Calu3 (cell line): ENCODE data around the gene SMIM23. TPM values are rescaled to one million over a fixed set of nuclear protein-coding genes. Genes with fewer than 3 reads are reported as not detected.

Source experiments
- BruUV-seq: library from RNA; stranded (reverse); fragments of 400-500 nt; replicated peaks from 2 replicates; lab custom pipeline; 2021; lab: Mats Ljungman, UMichigan
- CTCF ChIA-PET: fragments of 300-600 bp; sonication (Branson Sonifier 250); formaldehyde crosslinking; loops from one replicate; lab custom pipeline; 2022; ENCODE audit warnings: antibody characterized with exemption; lab: Charles Lee
- DNase-seq: peaks from one replicate; pipeline ENCODE4 v3.0.0; 2022
- H3K27ac Mint-ChIP-seq: one replicate; pipeline ENCODE4 v1.8.0; 2022; ENCODE audit warnings: mixed read lengths; ENCODE audit not compliant: unreplicated experiment
- H3K27me3 Mint-ChIP-seq: one replicate; pipeline ENCODE4 v1.8.0; 2022; ENCODE audit warnings: mixed read lengths; ENCODE audit not compliant: unreplicated experiment
- H3K36me3 Mint-ChIP-seq: one replicate; pipeline ENCODE4 v1.8.0; 2022; ENCODE audit warnings: mild to moderate bottlenecking, moderate library complexity, mixed read lengths; ENCODE audit not compliant: insufficient read depth, unreplicated experiment
- H3K4me1 Mint-ChIP-seq: one replicate; pipeline ENCODE4 v1.8.0; 2022; ENCODE audit warnings: mild to moderate bottlenecking, low read depth, mixed read lengths; ENCODE audit not compliant: unreplicated experiment
- H3K4me3 Mint-ChIP-seq: one replicate; pipeline ENCODE4 v1.8.0; 2022; ENCODE audit warnings: mild to moderate bottlenecking, low read depth, moderate library complexity, mixed read lengths; ENCODE audit not compliant: unreplicated experiment
- H3K9me3 Mint-ChIP-seq: one replicate; pipeline ENCODE4 v1.8.0; 2022; ENCODE audit warnings: low read depth, mixed read lengths; ENCODE audit not compliant: unreplicated experiment
- intact Hi-C: fragments of 100-400 bp; cut with micrococcal nuclease; formaldehyde crosslinking; loops from one replicate; pipeline ENCODE4 v1.10.0; 2022; ENCODE audit not compliant: unreplicated experiment
- total RNA-seq: library from RNA; stranded (reverse); gene quantifications from 2 replicates; pipeline ENCODE4 v1.2.3, GENCODE V29; 2022
- TF ChIP-seq, protein P1 (sequence below): fragments of 200-600 bp; IDR thresholded peaks from one replicate; pipeline ENCODE4 v1.8.0; 2022; ENCODE audit warnings: antibody characterized with exemption; ENCODE audit not compliant: unreplicated experiment

Gene SMIM23
- total RNA-seq, 1 experiment from 2014 or later = not detected

DNA sequence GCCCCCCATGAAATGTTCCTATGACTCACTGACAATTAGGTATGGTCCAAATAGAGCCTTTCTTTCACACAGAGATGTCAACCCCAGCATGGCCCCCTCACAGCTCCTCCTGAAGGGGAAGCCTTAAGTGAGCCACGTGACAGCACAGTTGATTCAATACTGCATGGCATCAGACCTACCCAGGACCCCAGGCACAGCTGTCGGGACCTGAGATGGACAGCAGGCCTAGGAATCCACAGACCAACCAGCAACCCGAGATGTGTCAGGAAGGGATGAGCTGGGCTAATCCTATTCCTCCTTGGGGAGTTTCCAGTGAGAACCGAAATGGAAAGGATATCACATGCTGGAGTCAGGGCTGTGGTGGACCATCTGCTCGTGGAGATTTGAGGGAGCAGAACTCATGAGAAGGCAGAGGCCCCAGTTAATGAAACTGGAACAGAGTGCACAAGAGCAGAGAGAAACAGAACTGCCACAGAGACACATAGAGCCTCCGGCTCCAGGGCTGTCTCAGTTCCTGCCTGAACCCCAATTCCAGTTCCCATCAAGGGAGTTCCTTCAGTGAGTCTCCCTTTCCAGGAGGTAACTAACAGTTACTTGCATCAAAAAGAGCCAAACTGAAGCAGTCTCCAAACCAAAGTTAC lies 42.1 kb upstream of the SMIM23 start:
- no peak overlapping the region for H3K27ac Mint-ChIP-seq
- no peaks in the 10 kb centered on the region for H3K36me3 Mint-ChIP-seq
- H3K4me3 Mint-ChIP-seq = no peak overlapping the region
- no peak for DNase-seq
- no peaks in the 10 kb centered on the region for H3K9me3 Mint-ChIP-seq
- TF ChIP-seq, protein P1, sequence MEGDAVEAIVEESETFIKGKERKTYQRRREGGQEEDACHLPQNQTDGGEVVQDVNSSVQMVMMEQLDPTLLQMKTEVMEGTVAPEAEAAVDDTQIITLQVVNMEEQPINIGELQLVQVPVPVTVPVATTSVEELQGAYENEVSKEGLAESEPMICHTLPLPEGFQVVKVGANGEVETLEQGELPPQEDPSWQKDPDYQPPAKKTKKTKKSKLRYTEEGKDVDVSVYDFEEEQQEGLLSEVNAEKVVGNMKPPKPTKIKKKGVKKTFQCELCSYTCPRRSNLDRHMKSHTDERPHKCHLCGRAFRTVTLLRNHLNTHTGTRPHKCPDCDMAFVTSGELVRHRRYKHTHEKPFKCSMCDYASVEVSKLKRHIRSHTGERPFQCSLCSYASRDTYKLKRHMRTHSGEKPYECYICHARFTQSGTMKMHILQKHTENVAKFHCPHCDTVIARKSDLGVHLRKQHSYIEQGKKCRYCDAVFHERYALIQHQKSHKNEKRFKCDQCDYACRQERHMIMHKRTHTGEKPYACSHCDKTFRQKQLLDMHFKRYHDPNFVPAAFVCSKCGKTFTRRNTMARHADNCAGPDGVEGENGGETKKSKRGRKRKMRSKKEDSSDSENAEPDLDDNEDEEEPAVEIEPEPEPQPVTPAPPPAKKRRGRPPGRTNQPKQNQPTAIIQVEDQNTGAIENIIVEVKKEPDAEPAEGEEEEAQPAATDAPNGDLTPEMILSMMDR = no peak
- intact Hi-C loops = no loop called here
- H3K27me3 Mint-ChIP-seq = peaks cover 71% of the 10 kb centered on the region
- CTCF ChIA-PET = no interaction called here
- H3K4me1 Mint-ChIP-seq = no peaks in the 10 kb centered on the region
- no TSS peak for BruUV-seq

DNA sequence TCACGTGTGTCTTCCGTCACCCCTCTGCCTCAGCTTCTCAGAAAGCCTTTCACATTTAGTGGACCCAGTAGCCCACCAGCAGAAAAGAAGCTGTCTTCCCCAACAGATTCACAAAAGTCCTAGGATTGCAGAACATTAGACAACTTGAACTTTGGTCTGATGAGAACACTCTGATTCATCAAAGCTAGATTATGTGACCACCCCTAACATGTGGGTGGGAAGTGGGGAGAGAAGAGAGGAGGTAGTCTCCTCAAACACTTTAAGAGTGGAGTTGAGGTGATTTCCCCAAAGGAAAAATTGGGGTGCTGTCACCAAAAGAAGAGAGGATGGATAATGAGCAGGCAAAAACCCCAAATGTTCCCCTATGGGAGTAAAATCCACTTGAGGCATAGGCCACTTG lies 41.4 kb upstream of the SMIM23 start:
- Mint-ChIP-seq H3K4me3 (no peak overlapping the region), H3K9me3 (no peaks in the 10 kb centered on the region), H3K27me3 (peaks cover 71% of the 10 kb centered on the region), H3K36me3 (no peaks in the 10 kb centered on the region), H3K27ac (no peak overlapping the region), H3K4me1 (no peaks in the 10 kb centered on the region)
- CTCF ChIA-PET = no interaction called here
- intact Hi-C loops = no loop called here
- BruUV-seq = no TSS peak
- TF ChIP-seq, protein P1 = no peak
- no peak for DNase-seq

GRCh38 chr5:171744882-171745281 lies 40.7 kb upstream of the SMIM23 start:
- BruUV-seq = no TSS peak
- Mint-ChIP-seq H3K9me3 (no peaks in the 10 kb centered on the region), H3K4me3 (no peak overlapping the region), H3K36me3 (no peaks in the 10 kb centered on the region), H3K27me3 (peaks cover 71% of the 10 kb centered on the region), H3K4me1 (no peaks in the 10 kb centered on the region), H3K27ac (no peak overlapping the region)
- TF ChIP-seq, protein P1 = no peak
- intact Hi-C loops = no loop called here
- CTCF ChIA-PET = no interaction called here
- no peak for DNase-seq

DNA sequence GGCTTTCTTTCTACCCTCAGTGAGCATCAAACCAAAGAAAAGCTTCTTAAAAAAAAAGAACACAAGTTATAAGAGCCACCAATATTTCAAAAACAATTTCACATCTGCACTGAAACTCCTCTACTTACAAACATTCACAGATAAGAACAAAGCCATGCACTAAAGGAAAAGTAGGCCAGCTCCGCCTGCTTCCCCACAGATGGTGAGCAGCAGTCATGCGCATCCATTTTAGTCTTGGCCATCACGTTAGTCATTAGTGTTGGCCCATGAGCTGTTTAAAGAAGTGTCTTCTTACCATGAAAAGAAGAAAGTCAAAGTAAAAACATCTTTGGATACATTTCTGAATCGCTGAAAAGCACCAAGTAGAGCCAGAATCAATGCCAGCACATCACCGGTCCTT lies 40.0 kb upstream of the SMIM23 start:
- Mint-ChIP-seq H3K27ac (no peak overlapping the region), H3K9me3 (no peaks in the 10 kb centered on the region), H3K27me3 (peaks cover 72% of the 10 kb centered on the region), H3K36me3 (no peaks in the 10 kb centered on the region), H3K4me3 (no peak overlapping the region), H3K4me1 (no peaks in the 10 kb centered on the region)
- intact Hi-C loops = no loop called here
- TF ChIP-seq, protein P1 = no peak
- no TSS peak for BruUV-seq
- DNase-seq = no peak
- CTCF ChIA-PET = no interaction called here
